H1 (cell line): ENCODE results near the gene LRBA. TPM values are rescaled to one million over a fixed set of nuclear protein-coding genes. Genes with fewer than 3 reads are reported as not detected.

Experiments used
- CTCF ChIA-PET: fragments of 300-600 bp; sonication (Branson Sonifier 250); formaldehyde crosslinking; loops from one replicate; lab custom pipeline; 2021; ENCODE audit not compliant: partially characterized antibody; lab: Charles Lee
- POLR2A ChIA-PET: fragments of 300-600 bp; sonication (Branson Sonifier 250); formaldehyde crosslinking; loops from one replicate; lab custom pipeline; 2021; ENCODE audit warnings: inconsistent platforms; ENCODE audit not compliant: partially characterized antibody; lab: Charles Lee
- DNase-seq, 2 experiments: peaks; one replicate each; pipeline versions ENCODE4 v3.0.0 to v3.0.0-alpha.2; 2010 to 2022; ENCODE audit warnings: low spot score in 2 of 2, low read depth in 1 of 2, mixed read lengths in 1 of 2
- FAIRE-seq: peaks from 2 replicates; lab custom pipeline; 2011; peaks lifted over from hg19 to GRCh38; lab: Jason Lieb, UNC
- H2AFZ ChIP-seq: 2 replicates; pipeline ENCODE4 v1.8.1; 2012; ENCODE audit warnings: low read length, inconsistent platforms
- H2AK5ac ChIP-seq: 2 replicates; pipeline ENCODE4 v1.6.1; 2013; ENCODE audit warnings: low read depth, low read length
- H2BK120ac ChIP-seq: replicated peaks from 2 replicates; pipeline ENCODE3; 2013; ENCODE audit warnings: low read depth, low read length, inconsistent platforms
- H2BK12ac ChIP-seq: 2 replicates; pipeline ENCODE4 v1.6.1; 2013; ENCODE audit warnings: low read depth, low read length
- H2BK15ac ChIP-seq: 2 replicates; pipeline ENCODE4 v1.6.1; 2013; ENCODE audit warnings: low read length
- H2BK20ac ChIP-seq: 2 replicates; pipeline ENCODE4 v1.6.1; 2013; ENCODE audit warnings: low read length
- H2BK5ac ChIP-seq: 2 replicates; pipeline ENCODE4 v1.6.1; 2013; ENCODE audit warnings: low read depth, low read length
- H3K14ac ChIP-seq: 2 replicates; pipeline ENCODE4 v1.6.1; 2013; ENCODE audit warnings: inconsistent platforms; ENCODE audit not compliant: insufficient read length
- H3K18ac ChIP-seq: 2 replicates; pipeline ENCODE4 v1.6.1; 2013; ENCODE audit warnings: low read length; ENCODE audit errors: extremely low read depth
- H3K23ac ChIP-seq: 2 replicates; pipeline ENCODE4 v1.6.1; 2013; ENCODE audit warnings: inconsistent platforms; ENCODE audit not compliant: insufficient read length
- H3K23me2 ChIP-seq: 2 replicates; pipeline ENCODE4 v1.6.1; 2013; ENCODE audit warnings: low read depth, low read length
- H3K27ac ChIP-seq: 2 replicates; pipeline ENCODE4 v1.6.1; 2011; ENCODE audit warnings: low read depth, low read length, inconsistent platforms
- H3K27me3 ChIP-seq, 4 experiments: replicated peaks in 1 of 4; 1 replicate in 1 of 4; 2 replicates in 3 of 4; pipeline versions ENCODE4 v1.6.1 to v1.8.1; 2011 to 2013; ENCODE audit warnings: low read length in 3 of 4, mild to moderate bottlenecking in 3 of 4, inconsistent platforms in 2 of 4, mixed read lengths in 2 of 4, moderate library complexity in 1 of 4; ENCODE audit not compliant: control insufficient read depth in 3 of 4, insufficient read depth in 3 of 4; ENCODE audit errors: extremely low read depth in 1 of 4
- H3K36me3 ChIP-seq, 4 experiments: 2 replicates each; pipeline versions ENCODE4 v1.6.1 to v1.8.1; 2011 to 2013; ENCODE audit warnings: mild to moderate bottlenecking in 4 of 4, low read length in 3 of 4, moderate library complexity in 2 of 4, control low read depth in 1 of 4, inconsistent platforms in 1 of 4; ENCODE audit not compliant: insufficient read depth in 4 of 4, control insufficient read depth in 2 of 4
- H3K4ac ChIP-seq: replicated peaks from 2 replicates; pipeline ENCODE3; 2013; ENCODE audit warnings: low read length, low read depth, mixed read lengths, inconsistent platforms; ENCODE audit not compliant: insufficient read length
- H3K4me1 ChIP-seq, 4 experiments: replicated peaks in 1 of 4; 1 replicate in 1 of 4; 2 replicates in 3 of 4; pipeline versions ENCODE4 v1.6.1 to v1.8.1; 2011 to 2013; ENCODE audit warnings: low read length in 3 of 4, inconsistent platforms in 2 of 4, mixed read lengths in 1 of 4; ENCODE audit not compliant: insufficient read depth in 4 of 4, control insufficient read depth in 3 of 4
- H3K4me2 ChIP-seq, 2 experiments: 2 replicates each; pipeline versions ENCODE4 v1.6.1 to v1.8.1; 2011 to 2013; ENCODE audit warnings: low read depth in 2 of 2, low read length in 2 of 2, control low read depth in 1 of 2, inconsistent platforms in 1 of 2, mild to moderate bottlenecking in 1 of 2; ENCODE audit not compliant: insufficient read depth in 1 of 2
- H3K4me3 ChIP-seq, 4 experiments: fragments of 200-600, 300-600 bp in 1 of 4; sonication (generic), shearing (Covaris generic), sonication (Bioruptor Twin) in 1 of 4; 2 replicates each; pipeline versions ENCODE4 v1.5.1 to v1.8.1; 2011 to 2016; ENCODE audit warnings: low read length in 4 of 4, low read depth in 3 of 4, control low read depth in 2 of 4, inconsistent platforms in 2 of 4, mild to moderate bottlenecking in 2 of 4, mixed read lengths in 1 of 4, moderate library complexity in 1 of 4; ENCODE audit not compliant: insufficient read depth in 2 of 4; ENCODE audit errors: extremely low read depth in 1 of 4
- H3K56ac ChIP-seq: replicated peaks from 2 replicates; pipeline ENCODE3; 2013; ENCODE audit warnings: low read depth, mild to moderate bottlenecking, mixed read lengths, low read length, inconsistent platforms; ENCODE audit not compliant: insufficient read length
- H3K79me1 ChIP-seq: 2 replicates; pipeline ENCODE4 v1.6.1; 2013; ENCODE audit warnings: low read depth, low read length, control low read depth
- H3K79me2 ChIP-seq, 2 experiments: 2 replicates each; pipeline versions ENCODE4 v1.6.1 to v1.8.1; 2012 to 2013; ENCODE audit warnings: low read length in 2 of 2, mild to moderate bottlenecking in 2 of 2, inconsistent platforms in 1 of 2; ENCODE audit not compliant: insufficient read depth in 2 of 2, control insufficient read depth in 1 of 2
- H3K9ac ChIP-seq, 4 experiments: replicated peaks in 1 of 4; 1 replicate in 1 of 4; 2 replicates in 3 of 4; pipeline versions ENCODE4 v1.6.1 to v1.8.1; 2011 to 2013; ENCODE audit warnings: low read depth in 3 of 4, low read length in 3 of 4, control low read depth in 2 of 4, mild to moderate bottlenecking in 2 of 4, moderate library complexity in 2 of 4, inconsistent platforms in 1 of 4; ENCODE audit errors: extremely low read depth in 1 of 4
- H3K9me3 ChIP-seq, 2 experiments: 2 replicates each; pipeline versions ENCODE4 v1.6.1 to v1.8.1; 2012 to 2013; ENCODE audit warnings: mild to moderate bottlenecking in 2 of 2, moderate library complexity in 2 of 2, control low read depth in 1 of 2, inconsistent platforms in 1 of 2, low read depth in 1 of 2, low read length in 1 of 2, mixed read lengths in 1 of 2; ENCODE audit not compliant: insufficient read depth in 2 of 2
- H4K20me1 ChIP-seq, 2 experiments: replicated peaks in 1 of 2; 2 replicates each; pipeline versions ENCODE3 to v1.8.1; 2011 to 2013; ENCODE audit warnings: inconsistent platforms in 2 of 2, low read length in 2 of 2, mild to moderate bottlenecking in 1 of 2; ENCODE audit not compliant: insufficient read depth in 2 of 2, control insufficient read depth in 1 of 2
- H4K5ac ChIP-seq: 2 replicates; pipeline ENCODE4 v1.6.1; 2013; ENCODE audit warnings: low read length, low read depth, mixed read lengths, inconsistent platforms; ENCODE audit not compliant: insufficient read length
- H4K8ac ChIP-seq: 2 replicates; pipeline ENCODE4 v1.8.0; 2013; ENCODE audit warnings: mild to moderate bottlenecking, moderate library complexity, low read length, inconsistent platforms; ENCODE audit not compliant: insufficient read depth; ENCODE audit errors: extremely low read depth
- H4K91ac ChIP-seq: replicated peaks from 2 replicates; pipeline ENCODE3; 2013; ENCODE audit warnings: low read length, mixed read lengths, inconsistent platforms; ENCODE audit not compliant: insufficient read length
- BRCA1 ChIP-seq: IDR thresholded peaks from 2 replicates; pipeline ENCODE4 v1.6.1; 2012; ENCODE audit warnings: low read depth, low read length, improper control_type of control experiment
- CEBPB ChIP-seq: IDR thresholded peaks from 2 replicates; pipeline ENCODE4 v1.6.1; 2012; ENCODE audit warnings: low read depth, low read length
- E2F6 ChIP-seq: IDR thresholded peaks from 2 replicates; pipeline ENCODE4 v1.6.1; 2012; ENCODE audit warnings: inconsistent platforms
- HDAC6 ChIP-seq: IDR thresholded peaks from one replicate; pipeline ENCODE4 v1.7.1; 2012; ENCODE audit warnings: low read depth, mild to moderate bottlenecking, inconsistent platforms, low read length, moderate library complexity
- JUN ChIP-seq: IDR thresholded peaks from 2 replicates; pipeline ENCODE4 v1.6.1; 2011; ENCODE audit warnings: low read depth, mild to moderate bottlenecking, improper control_type of control experiment, low read length
- KDM4A ChIP-seq: IDR thresholded peaks from one replicate; pipeline ENCODE4 v1.7.1; 2012; ENCODE audit warnings: low read depth, mild to moderate bottlenecking, moderate library complexity, low read length, inconsistent platforms; ENCODE audit not compliant: severe bottlenecking
- MAFK ChIP-seq: IDR thresholded peaks from 2 replicates; pipeline ENCODE4 v1.6.1; 2012; ENCODE audit warnings: low read depth, mild to moderate bottlenecking, improper control_type of control experiment, low read length
- NRF1 ChIP-seq: IDR thresholded peaks from 2 replicates; pipeline ENCODE4 v1.6.1; 2011; ENCODE audit warnings: mild to moderate bottlenecking, low read depth, low read length, improper control_type of control experiment
- POLR2A ChIP-seq, 2 experiments: IDR thresholded peaks; 1 replicate in 1 of 2; 2 replicates in 1 of 2; pipeline ENCODE4 v1.6.1; 2011; ENCODE audit warnings: low read depth in 2 of 2, low read length in 2 of 2, mild to moderate bottlenecking in 2 of 2; ENCODE audit errors: control extremely low read depth in 1 of 2
- RFX5 ChIP-seq: IDR thresholded peaks from 2 replicates; pipeline ENCODE4 v1.6.1; 2011; ENCODE audit warnings: low read depth, low read length, improper control_type of control experiment, borderline replicate concordance
- SAP30 ChIP-seq: fragments of 300-600 bp; sonication (generic); IDR thresholded peaks from 2 replicates; pipeline ENCODE4 v1.7.1; 2012; ENCODE audit warnings: low read length, moderate library complexity, mild to moderate bottlenecking, inconsistent platforms; ENCODE audit not compliant: insufficient read depth, insufficient replicate concordance
- TCF12 ChIP-seq: IDR thresholded peaks from 2 replicates; pipeline ENCODE4 v1.6.1; 2011; ENCODE audit warnings: low read depth, mild to moderate bottlenecking, low read length
- WGBS, 2 experiments: shearing (Covaris generic) in 1 of 2; methylation state at CpG; one replicate each; pipeline versions ENCODE4 v1.1.6 to v1.1.7; 2013 to 2015; ENCODE audit warnings: low lambda C conversion rate in 2 of 2, mixed read lengths in 2 of 2, inconsistent platforms in 1 of 2, low coverage in 1 of 2, missing lambda C conversion rate in 1 of 2; ENCODE audit not compliant: insufficient replicate concordance in 2 of 2, insufficient coverage in 1 of 2, insufficient read length in 1 of 2; ENCODE audit errors: extremely low coverage in 1 of 2, missing lambda C conversion rate in 1 of 2; 5-methylcytosine and 5-hydroxymethylcytosine counted together
- polyA plus RNA-seq, 7 experiments: library from polyadenylated mRNA; depleted of rRNA in 3 of 7; stranded (reverse) in 5 of 7; unstranded in 2 of 7; fragments of >200 nt in 5 of 7; fragments of 200-250 nt in 2 of 7; gene quantifications; 1 replicate in 5 of 7; 2 replicates in 1 of 7; 4 replicates in 1 of 7; pipeline versions ENCODE4 v1.2.1 to v1.2.3, GENCODE V29; 2011 to 2013; ENCODE audit warnings: missing spikeins in 2 of 7, mixed read lengths in 2 of 7
- total RNA-seq: library from RNA; stranded (reverse); fragmentation: NEBNext Ultra II Directional; extraction: Animal tissue kit (Norgen Biotek cat#: 25700); gene quantifications from 2 replicates; pipeline ENCODE4 v1.2.1, GENCODE V29; 2021

Gene LRBA
- total and polyA plus RNA-seq, 2 of the 8 experiments (the other 6 are each of a cell fraction or from before 2014, with no cell fraction given): 54.6 to 83.2 TPM

- POLR2A ChIA-PET: interaction anchor here (1.6 kb wide), 1 partner anchor 12 kb away, joined by 4 read pairs; no protein-coding TSS in a partner anchor
- H4K8ac ChIP-seq: no peak overlapping the region
- H2BK12ac ChIP-seq: no peak overlapping the region
- no peak for TF ChIP-seq BRCA1
- TF ChIP-seq TCF12: no peak
- TF ChIP-seq SAP30: no peak
- TF ChIP-seq MAFK: no peak
- no peak for TF ChIP-seq JUN
- TF ChIP-seq POLR2A (IDR thresholded peaks at IDR 0.05; ENCODE audit: control extremely low read depth in 1 of 2, low read depth in 2 of 2, low read length in 2 of 2): no peak
- no peak for TF ChIP-seq E2F6
- no peak for TF ChIP-seq NRF1
- TF ChIP-seq KDM4A: no peak
- no peak for TF ChIP-seq CEBPB
- no peak for TF ChIP-seq HDAC6
- no peak for TF ChIP-seq RFX5
- no peak overlapping the region for H3K4ac ChIP-seq
- H4K91ac ChIP-seq: no peak overlapping the region
- 83% methylated on average over 4 of the region's 4 CpGs; no CpG with 5 or more reads in 1 of the 2 experiments for WGBS, 2 experiments
- no peaks in the 10 kb centered on the region for H3K27me3 ChIP-seq
- H3K27ac ChIP-seq: no peak overlapping the region
- H3K56ac ChIP-seq: no peak overlapping the region
- H3K23me2 ChIP-seq: no peaks in the 10 kb centered on the region
- CTCF ChIA-PET: interaction anchor here (1.4 kb wide), 1 partner anchor 16 kb away, joined by 3 read pairs; no protein-coding TSS in a partner anchor
- H2BK5ac ChIP-seq: no peak overlapping the region
- DNase-seq: no peak
- no peaks in the 10 kb centered on the region for H3K79me2 ChIP-seq
- no peak overlapping the region for H3K23ac ChIP-seq
- H3K18ac ChIP-seq: no peak overlapping the region
- H2AK5ac ChIP-seq: no peak overlapping the region
- no peak overlapping the region for H4K5ac ChIP-seq
- H3K9ac ChIP-seq: no peak overlapping the region
- H2BK20ac ChIP-seq: no peak overlapping the region
- no peak overlapping the region for H2BK120ac ChIP-seq
- FAIRE-seq: peak; percentile 58
- H3K4me2 ChIP-seq: no peak overlapping the region
- H3K4me1 ChIP-seq: no peaks in the 10 kb centered on the region
- no peaks in the 10 kb centered on the region for H3K9me3 ChIP-seq
- H3K36me3 ChIP-seq: no peaks in the 10 kb centered on the region
- H3K14ac ChIP-seq: no peak overlapping the region
- H2AFZ ChIP-seq: no peak overlapping the region
- no peak overlapping the region for H3K4me3 ChIP-seq
- H4K20me1 ChIP-seq: no peaks in the 10 kb centered on the region
- no peak overlapping the region for H2BK15ac ChIP-seq
- no peaks in the 10 kb centered on the region for H3K79me1 ChIP-seq
These were observed 660.8 kb downstream of the LRBA start for GRCh38 chr4:150354214-150354796.
